Stimulated activated naive CD4-positive, alpha-beta T cell (primary cell): ENCODE results near the gene GRB7.
A peak's percentile ranks its signal among the peaks of the same experiment; 100 is the strongest.
"Not testable (repeated sequence)": the region's sequence is repeated elsewhere in the genome, so short reads cannot be mapped to it uniquely, and the experiment has no call there.

Experiments
- DNase-seq, 6 experiments: peaks; one replicate each; lab custom pipeline; 2025; lab: John Stamatoyannopoulos, UW

Gene GRB7

GRCh38 chr17:39732586-39732985, 5.2 kb upstream of the GRB7 start:
- no peak for DNase-seq

GRCh38 chr17:39735882-39736281, 1.9 kb upstream of the GRB7 start:
- no peak for DNase-seq

- DNase-seq: no peak
Observed at GRCh38 chr17:39736319-39737165, 1.2 kb upstream of the GRB7 start.

- DNase-seq: no peak
Observed at GRCh38 chr17:39737206-39737759, 455 bp upstream of the GRB7 start.

GRCh38 chr17:39738568-39738901, 797 bp downstream of the GRB7 start:
- peak in 5 of 6 experiments; percentile 19 to 56 (median 51) for DNase-seq

- DNase-seq: no peak
Observed at GRCh38 chr17:39738983-39739884, 1.5 kb downstream of the GRB7 start.

- no peak for DNase-seq
Observed at GRCh38 chr17:39739885-39740356, 2.2 kb downstream of the GRB7 start.

- no peak for DNase-seq
Observed at GRCh38 chr17:39740357-39741111, 2.8 kb downstream of the GRB7 start.

GRCh38 chr17:39742126-39742855, 4.6 kb downstream of the GRB7 start:
- no peak for DNase-seq

GRCh38 chr17:39742856-39743436, 5.2 kb downstream of the GRB7 start:
- no peak for DNase-seq

GRCh38 chr17:39744075-39744835, 6.5 kb downstream of the GRB7 start:
- no peak for DNase-seq

GRCh38 chr17:39744836-39745215, 7.1 kb downstream of the GRB7 start:
- no peak for DNase-seq

GRCh38 chr17:39745335-39746144, 7.8 kb downstream of the GRB7 start:
- no peak for DNase-seq

- no peak for DNase-seq
Observed at GRCh38 chr17:39746145-39746461, 8.4 kb downstream of the GRB7 start.

- DNase-seq: no peak
Observed at GRCh38 chr17:39747745-39748144, 10.0 kb downstream of the GRB7 start.

- not testable (repeated sequence) for DNase-seq
Observed at GRCh38 chr17:39748444-39749034, 10.8 kb downstream of the GRB7 start.

GRCh38 chr17:39750131-39751015, 12.6 kb downstream of the GRB7 start:
- DNase-seq: no peak

GRCh38 chr17:39751016-39751543, 13.3 kb downstream of the GRB7 start:
- DNase-seq: no peak
